K562 (cell line): ENCODE results near the gene ZNF107. TPM values are rescaled to one million over a fixed set of nuclear protein-coding genes. Genes with fewer than 3 reads are reported as not detected.

Experiments used
- CREB3 ChIP-seq: fragments of 450-650 bp; conservative IDR thresholded peaks from 2 replicates; pipeline ENCODE4 v1.6.1; 2016; ENCODE audit warnings: missing genetic modification characterization, low read depth, mild to moderate bottlenecking, missing compliant biosample characterization, moderate library complexity
- DNMT1 ChIP-seq: fragments of 450-650 bp; IDR thresholded peaks from 2 replicates; pipeline ENCODE4 v1.6.1; 2016; ENCODE audit warnings: antibody characterized with exemption, mild to moderate bottlenecking
- DPF2 ChIP-seq: fragments of 450-650 bp; IDR thresholded peaks from 2 replicates; pipeline ENCODE4 v1.6.1; 2016
- IFI16 ChIP-seq: fragments of 250-450 bp; sonication (Bioruptor Pico); IDR thresholded peaks from 2 replicates; pipeline ENCODE4 v2.1.2; 2022; ENCODE audit warnings: mild to moderate bottlenecking, inconsistent platforms
- L3MBTL2 ChIP-seq: fragments of 450-650 bp; IDR thresholded peaks from 2 replicates; pipeline ENCODE4 v1.6.1; 2016; ENCODE audit warnings: mild to moderate bottlenecking, moderate library complexity
- NKRF ChIP-seq: fragments of 450-650 bp; IDR thresholded peaks from 2 replicates; pipeline ENCODE4 v1.6.1; 2016; ENCODE audit warnings: borderline replicate concordance
- OTX1 ChIP-seq: fragments of 450-650 bp; formaldehyde crosslinking; IDR thresholded peaks from 2 replicates; pipeline ENCODE4 v1.4.0; 2022; ENCODE audit warnings: mild to moderate bottlenecking
- PHF20 ChIP-seq: fragments of 450-650 bp; IDR thresholded peaks from 2 replicates; pipeline ENCODE4 v1.6.1; 2018; ENCODE audit not compliant: partially characterized antibody
- POLR3A ChIP-seq: IDR thresholded peaks from 2 replicates; pipeline ENCODE4 v1.6.1; 2011; ENCODE audit warnings: borderline replicate concordance, mild to moderate bottlenecking, moderate library complexity; ENCODE audit not compliant: insufficient read length, insufficient read depth; ENCODE audit errors: extremely low read depth
- RERE ChIP-seq: sonication (generic); formaldehyde crosslinking; IDR thresholded peaks from 2 replicates; pipeline ENCODE4 v1.8.0; 2023; ENCODE audit warnings: missing genetic modification reagents, mild to moderate bottlenecking, borderline replicate concordance
- RNF219 ChIP-seq: fragments of 250-450 bp; sonication (Bioruptor Pico); IDR thresholded peaks from 2 replicates; pipeline ENCODE4 v1.5.0; 2022; ENCODE audit warnings: mild to moderate bottlenecking
- SIN3B ChIP-seq: fragments of 450-650 bp; IDR thresholded peaks from 2 replicates; pipeline ENCODE4 v1.6.1; 2017; ENCODE audit warnings: low read depth, mild to moderate bottlenecking, moderate library complexity
- SRSF1 ChIP-seq: fragments of 200-400 bp; formaldehyde crosslinking; IDR thresholded peaks from 2 replicates; pipeline ENCODE4 v1.6.1; 2017; ENCODE audit warnings: mild to moderate bottlenecking, low read depth, low read length, moderate library complexity
- ZNF77 ChIP-seq: fragments of 250-450 bp; sonication (Bioruptor Pico); IDR thresholded peaks from 2 replicates; pipeline ENCODE4 v1.5.0; 2020
- polyA plus RNA-seq, 8 experiments: library from polyadenylated mRNA; depleted of rRNA in 4 of 8; stranded (reverse) in 5 of 8; unstranded in 3 of 8; fragments of >200 nt; fragmentation: Nextera tagmentation in 2 of 8; fragmentation: Illumina TruSeq in 1 of 8; extraction: Ambion mirVana in 2 of 8; extraction: Trizol in 1 of 8; gene quantifications; 2 replicates each; pipeline versions ENCODE4 v1.2.1 to v1.2.3, GENCODE V29; 2011 to 2014; ENCODE audit warnings: inconsistent platforms in 1 of 8, missing spikeins in 1 of 8
- total RNA-seq, 7 experiments: library from RNA; depleted of rRNA in 6 of 7; stranded (reverse); fragments of >200 nt in 6 of 7; fragmentation: Illumina TruSeq in 2 of 7; extraction: Trizol in 2 of 7; gene quantifications; 2 replicates each; pipeline versions ENCODE4 v1.2.1 to v1.2.3, GENCODE V29; 2011 to 2021; ENCODE audit warnings: low replicate concordance in 1 of 7
- TF ChIP-seq, protein P1 (sequence below): fragments of 250-450 bp; sonication (Bioruptor Pico); IDR thresholded peaks from 2 replicates; pipeline ENCODE4 v1.5.1; 2021; ENCODE audit warnings: mild to moderate bottlenecking

The ZNF107 gene
- total and polyA plus RNA-seq, 9 of the 15 experiments (the other 6 are each of a cell fraction or from before 2014, with no cell fraction given) = 2.4 to 14.2 (median 7.9) TPM

GRCh38 chr7:64665980-64666662 lies at the start of gene ZNF107 (continued):
- no peak for TF ChIP-seq CREB3 (tag)
- TF ChIP-seq PHF20 = peak; percentile 83
- no peak for TF ChIP-seq OTX1 (CRISPR knock-in tag)
- TF ChIP-seq POLR3A = no peak
- no peak for TF ChIP-seq RERE (CRISPR knock-in tag)
- no peak for TF ChIP-seq ZNF77 (CRISPR knock-in tag)
- no peak for TF ChIP-seq IFI16 (CRISPR knock-in tag)
- TF ChIP-seq NKRF = peak; percentile 69; the same call in 1 of the 2 replicates
- no peak for TF ChIP-seq DPF2
- no peak for TF ChIP-seq SRSF1
- TF ChIP-seq, protein P1, sequence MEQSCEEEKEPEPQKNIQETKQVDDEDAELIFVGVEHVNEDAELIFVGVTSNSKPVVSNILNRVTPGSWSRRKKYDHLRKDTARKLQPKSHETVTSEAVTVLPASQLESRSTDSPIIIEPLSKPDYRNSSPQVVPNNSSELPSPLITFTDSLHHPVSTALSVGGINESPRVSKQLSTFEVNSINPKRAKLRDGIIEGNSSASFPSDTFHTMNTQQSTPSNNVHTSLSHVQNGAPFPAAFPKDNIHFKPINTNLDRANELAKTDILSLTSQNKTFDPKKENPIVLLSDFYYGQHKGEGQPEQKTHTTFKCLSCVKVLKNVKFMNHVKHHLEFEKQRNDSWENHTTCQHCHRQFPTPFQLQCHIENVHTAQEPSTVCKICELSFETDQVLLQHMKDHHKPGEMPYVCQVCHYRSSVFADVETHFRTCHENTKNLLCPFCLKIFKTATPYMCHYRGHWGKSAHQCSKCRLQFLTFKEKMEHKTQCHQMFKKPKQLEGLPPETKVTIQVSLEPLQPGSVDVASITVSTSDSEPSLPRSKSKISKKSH (CRISPR knock-in tag) = no peak
- 0 out of 2 replicates have a peak, but pooled peaks have one; percentile 7 for TF ChIP-seq SIN3B
- TF ChIP-seq RNF219 (CRISPR knock-in tag) = no peak
- TF ChIP-seq L3MBTL2 = peak; percentile 70; the same call in 1 of the 2 replicates
- no peak for TF ChIP-seq DNMT1
